NCI-H1417 treated with DMSO at 0.1 percent for 48 hours (cell line): ENCODE measurements around the gene CPA5.
A peak's percentile ranks its signal among the peaks of the same experiment; 100 is the strongest.
"Not testable (repeated sequence)": the region's sequence is repeated elsewhere in the genome, so short reads cannot be mapped to it uniquely, and the experiment has no call there.

Experiments used
- DNase-seq: peaks from one replicate; lab custom pipeline; 2025; lab: John Stamatoyannopoulos, UW

Gene CPA5

DNA sequence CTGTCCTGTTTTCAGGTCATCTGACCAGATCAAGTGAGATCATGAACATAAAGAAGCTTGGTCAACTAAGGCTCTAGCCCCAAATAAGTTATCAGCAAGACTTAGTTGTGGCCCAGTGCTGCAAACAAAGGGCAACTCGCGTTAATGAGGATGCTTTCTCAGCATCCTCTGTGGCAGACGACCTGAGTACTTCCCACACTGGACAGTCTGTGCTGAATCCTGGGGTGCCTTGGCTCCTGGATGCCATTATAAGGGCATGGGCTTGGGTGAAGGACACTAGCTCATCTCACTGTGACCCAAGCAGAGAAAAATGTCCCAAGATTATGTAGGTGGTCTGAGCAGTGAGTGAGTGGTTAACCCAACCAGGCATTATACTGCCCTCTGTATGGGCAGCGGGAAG is 13.9 kb downstream of the CPA5 start:
- no peak for DNase-seq

DNA sequence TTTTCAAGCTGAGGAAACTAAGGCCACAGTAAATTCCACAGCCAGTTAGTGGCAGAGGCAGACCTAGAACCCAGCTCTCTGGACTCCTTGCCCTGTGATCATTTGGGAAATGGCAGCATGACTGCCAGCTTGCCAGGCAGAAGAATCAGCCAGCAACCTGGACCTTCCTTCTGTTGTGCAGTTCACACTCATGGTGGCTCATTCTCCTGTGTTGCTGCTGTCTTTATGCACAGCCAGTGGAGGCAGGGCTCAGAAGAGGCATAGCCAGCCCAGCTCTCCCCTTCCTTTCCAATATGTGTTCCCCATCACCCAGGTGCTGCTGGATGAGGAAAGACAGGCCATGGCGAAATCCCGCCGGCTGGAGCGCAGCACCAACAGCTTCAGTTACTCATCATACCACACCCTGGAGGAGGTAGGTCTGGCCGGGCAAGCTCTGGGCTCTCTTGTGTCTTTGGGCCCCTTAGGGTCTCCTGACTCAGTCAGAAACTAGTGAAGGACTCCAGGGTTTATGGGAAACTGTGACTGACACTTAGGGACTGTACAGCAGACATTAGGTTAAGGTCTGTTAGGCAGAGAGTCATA is 14.8 kb downstream of the CPA5 start:
- no peak for DNase-seq

DNA sequence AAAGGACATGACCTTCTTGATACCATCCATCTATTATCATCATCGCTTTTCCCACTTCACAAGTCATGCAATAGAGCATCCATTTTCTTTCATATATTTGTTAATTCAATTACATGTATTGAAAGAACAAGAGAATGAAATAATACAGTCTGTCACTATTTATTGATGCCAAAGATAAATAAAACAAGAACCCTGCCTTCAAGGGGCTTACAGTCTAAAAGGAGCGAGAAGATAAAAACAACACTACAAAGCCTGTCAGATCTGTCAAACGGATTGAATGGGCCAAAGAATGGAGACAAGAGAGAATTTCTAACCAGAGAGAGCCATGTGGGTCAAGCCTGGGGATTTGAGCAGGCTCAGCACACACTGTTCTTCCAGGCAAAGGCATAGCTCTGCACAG is 15.9 kb downstream of the CPA5 start:
- DNase-seq = no peak

DNA sequence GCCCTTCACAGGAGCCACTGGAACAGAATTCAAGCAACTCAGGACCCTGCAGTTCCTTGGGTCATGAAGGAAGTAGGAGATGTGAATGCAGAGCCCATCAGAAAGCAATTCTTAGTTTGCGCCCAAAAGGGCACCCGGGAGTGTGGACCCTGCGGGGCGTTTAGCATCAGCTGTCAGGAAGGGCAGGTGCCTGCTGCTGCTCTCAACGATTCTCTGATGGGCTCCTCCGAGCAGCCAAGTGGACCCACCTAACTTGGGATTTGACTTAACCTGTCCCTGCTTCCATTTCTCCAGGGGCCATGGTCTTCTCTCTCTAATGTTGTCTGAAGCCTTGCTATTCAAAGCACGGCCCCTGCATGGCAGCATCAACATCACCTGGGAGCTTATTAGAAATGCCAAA is 17.1 kb downstream of the CPA5 start:
- no peak for DNase-seq

DNA sequence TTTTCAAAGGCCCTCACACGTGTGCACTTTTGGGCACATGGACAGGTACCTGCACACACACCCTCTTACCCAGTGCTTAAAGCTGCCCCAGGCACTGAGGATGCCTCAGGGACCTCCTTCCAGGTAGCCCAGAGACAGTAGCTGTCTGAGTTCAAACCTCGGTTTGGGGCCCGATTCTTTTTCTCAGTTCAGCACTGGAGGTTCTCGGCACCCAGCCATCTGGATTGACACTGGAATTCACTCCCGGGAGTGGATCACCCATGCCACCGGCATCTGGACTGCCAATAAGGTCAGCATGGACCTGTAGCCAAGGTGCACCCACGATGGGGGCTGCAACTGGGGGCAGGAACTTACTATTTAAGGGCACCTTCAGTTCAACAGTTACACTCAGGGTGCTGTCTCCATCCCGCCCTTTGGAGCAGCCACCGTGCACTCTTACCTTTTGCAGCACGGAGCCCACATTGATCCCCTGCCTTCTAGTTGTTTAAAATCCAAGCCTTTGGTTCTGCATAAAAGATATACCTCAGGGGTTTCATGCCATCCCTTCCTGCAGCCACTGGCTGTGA is 17.7 kb downstream of the CPA5 start:
- no peak for DNase-seq

DNA sequence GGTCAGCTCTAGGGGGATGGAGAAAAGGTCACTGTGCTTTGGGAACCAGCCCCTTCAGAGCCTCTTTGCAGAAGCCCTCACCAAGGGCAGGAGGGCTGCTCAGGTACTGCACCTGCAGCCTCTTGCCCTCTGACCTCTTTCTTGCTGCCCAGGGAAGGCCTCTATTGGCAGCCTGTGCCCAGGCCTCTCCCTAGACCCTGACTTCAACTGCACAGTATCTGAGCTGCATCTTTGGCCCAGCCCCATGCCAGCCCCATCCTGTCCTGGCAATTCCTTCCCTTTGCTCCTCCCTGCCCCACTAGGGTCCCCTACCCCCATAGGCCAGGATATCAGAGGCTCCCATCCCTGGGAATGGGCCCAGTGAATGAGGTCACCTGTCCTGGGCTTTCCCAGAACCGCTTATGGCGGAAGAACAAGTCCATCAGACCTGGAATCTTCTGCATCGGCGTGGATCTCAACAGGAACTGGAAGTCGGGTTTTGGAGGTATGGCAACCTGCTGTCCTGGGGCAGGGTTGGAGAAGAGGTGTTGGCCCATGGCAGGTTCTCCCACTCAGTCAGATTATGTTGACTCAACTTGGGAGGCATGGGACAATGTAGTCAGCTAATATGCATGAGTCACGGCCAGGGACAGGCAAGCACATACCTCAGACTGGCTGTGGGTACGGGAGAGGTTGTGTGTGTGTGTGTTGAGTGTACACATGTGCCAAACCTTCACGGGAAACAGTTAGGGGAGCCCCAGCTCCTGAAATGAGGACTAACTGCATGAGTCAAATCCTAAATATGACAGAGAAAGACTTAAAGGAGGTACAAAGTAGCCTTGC is 18.6 kb downstream of the CPA5 start:
- DNase-seq = no peak

DNA sequence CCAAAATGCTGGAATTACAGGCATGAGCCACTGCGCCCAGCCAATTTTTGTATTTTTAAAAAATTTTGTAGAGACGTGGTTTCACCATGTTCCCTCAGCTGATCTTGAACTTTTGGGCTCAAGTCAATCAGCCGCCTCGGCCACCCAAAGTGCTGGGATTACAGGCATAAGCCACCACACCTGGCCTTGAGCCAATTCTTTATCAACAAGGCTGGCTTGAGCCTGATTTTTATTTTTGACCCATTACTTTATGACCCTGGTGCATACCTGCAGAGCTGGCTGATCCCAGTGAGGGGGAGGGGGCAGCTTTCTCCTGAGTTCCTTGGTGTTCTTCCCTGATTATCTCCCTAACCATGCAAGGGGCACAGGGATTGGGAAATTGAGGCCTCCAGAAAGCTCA is 19.8 kb downstream of the CPA5 start:
- DNase-seq = no peak

DNA sequence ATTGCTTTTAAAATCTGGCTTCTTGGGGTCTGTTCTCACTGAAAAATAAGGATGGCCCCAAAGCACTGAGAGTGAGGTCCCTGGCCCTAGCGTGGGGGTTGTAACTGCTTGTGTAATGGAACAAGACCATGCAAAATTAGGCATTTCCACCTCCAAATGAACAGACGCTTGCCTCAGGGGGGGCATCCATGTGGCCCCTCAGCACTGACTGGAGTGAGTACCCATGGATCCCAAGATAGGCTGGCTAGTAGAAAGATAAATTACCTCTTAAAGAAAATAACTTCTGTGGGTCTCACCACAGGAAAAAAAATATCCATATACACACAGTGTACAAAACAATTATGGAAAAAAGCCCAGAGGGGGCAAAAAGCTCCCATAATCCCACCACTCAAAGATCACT is 20.5 kb downstream of the CPA5 start:
- DNase-seq = no peak

DNA sequence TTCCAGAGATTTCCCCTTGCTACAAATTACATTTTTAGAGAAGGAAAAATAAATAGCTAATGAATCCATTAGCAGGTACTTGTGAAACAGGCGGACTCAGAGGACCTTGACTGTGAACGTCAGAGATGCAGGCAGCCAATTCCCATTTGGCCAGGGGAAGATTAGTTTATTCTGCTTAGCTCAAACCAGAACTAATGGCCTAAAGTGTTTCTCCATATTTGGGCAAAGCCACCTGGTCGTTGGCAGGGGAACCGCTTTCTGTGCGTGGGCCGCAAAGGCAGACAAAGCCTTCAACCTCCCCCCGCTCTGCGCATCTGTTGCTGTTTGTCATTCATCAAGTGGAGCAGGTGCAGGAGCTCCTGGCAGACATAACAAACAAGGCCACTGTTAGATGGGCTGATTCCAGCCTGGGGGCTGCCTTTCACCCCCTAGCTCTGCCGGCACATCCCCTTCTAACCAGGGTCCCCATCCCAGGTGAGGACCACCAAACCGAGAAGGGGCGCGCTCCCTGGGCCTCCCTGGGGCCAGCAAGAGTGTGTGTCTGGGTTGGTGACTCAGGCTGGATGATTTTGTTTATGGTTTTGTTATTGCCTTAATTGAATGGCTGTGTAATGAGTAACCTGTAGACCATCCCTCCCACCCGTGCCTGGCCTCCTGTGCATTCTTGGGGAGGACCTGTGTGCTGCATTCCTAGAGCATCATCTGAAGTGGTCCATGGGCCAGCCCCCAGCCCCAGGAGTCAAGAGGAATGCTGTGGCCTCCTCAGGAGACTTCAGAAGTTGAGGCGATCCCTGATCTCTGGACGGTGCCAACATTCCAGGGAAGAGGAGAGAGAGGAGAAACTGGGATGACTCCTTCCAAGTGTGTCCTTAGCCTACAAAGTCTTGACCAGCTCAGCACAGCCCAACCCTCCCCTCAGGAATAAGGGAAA is 21.2 kb downstream of the CPA5 start:
- DNase-seq = peak; percentile 99

DNA sequence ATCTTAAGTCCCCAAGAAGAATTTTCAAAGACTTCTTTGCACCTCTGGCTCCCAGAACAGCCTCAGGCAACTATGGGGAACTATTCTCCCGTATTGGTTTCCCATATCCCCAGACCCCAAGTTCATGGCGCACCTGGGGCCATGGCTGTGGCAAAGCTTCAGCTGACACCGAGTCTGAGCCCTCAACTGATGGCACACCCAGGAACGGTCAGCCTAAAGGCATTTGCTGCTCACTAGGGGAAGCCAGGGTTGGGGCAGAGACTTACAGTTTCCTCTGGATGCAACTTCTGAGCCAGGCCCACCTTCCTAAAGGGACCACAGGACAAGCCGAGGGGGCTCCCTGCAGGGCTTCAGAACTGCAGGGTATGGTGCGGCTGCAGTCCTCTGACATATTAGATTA is 21.9 kb downstream of the CPA5 start:
- DNase-seq = no peak

DNA sequence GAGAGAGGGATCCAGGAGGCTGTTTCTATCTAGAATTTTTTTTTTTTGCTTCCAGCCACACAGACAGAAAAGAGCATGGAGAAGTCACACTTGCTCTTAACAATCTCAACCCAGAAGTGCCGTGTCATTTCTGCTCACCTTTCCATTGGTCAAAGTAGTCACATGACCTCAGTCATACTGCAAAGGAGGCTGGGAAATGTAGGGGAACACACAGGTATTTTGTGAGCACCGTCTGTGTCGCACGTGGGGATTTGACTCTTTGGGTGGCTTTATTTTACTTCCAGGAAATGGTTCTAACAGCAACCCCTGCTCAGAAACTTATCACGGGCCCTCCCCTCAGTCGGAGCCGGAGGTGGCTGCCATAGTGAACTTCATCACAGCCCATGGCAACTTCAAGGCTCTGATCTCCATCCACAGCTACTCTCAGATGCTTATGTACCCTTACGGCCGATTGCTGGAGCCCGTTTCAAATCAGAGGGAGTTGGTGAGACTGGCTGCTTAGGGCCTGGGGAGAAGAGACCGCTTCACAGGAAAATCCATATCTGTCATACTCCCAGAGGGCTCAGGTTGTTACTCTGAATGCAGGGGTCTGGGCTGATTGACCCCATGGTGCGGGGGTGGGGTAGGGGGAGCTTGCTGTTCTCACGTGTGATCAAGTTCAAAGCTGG is 22.6 kb downstream of the CPA5 start:
- no peak for DNase-seq

DNA sequence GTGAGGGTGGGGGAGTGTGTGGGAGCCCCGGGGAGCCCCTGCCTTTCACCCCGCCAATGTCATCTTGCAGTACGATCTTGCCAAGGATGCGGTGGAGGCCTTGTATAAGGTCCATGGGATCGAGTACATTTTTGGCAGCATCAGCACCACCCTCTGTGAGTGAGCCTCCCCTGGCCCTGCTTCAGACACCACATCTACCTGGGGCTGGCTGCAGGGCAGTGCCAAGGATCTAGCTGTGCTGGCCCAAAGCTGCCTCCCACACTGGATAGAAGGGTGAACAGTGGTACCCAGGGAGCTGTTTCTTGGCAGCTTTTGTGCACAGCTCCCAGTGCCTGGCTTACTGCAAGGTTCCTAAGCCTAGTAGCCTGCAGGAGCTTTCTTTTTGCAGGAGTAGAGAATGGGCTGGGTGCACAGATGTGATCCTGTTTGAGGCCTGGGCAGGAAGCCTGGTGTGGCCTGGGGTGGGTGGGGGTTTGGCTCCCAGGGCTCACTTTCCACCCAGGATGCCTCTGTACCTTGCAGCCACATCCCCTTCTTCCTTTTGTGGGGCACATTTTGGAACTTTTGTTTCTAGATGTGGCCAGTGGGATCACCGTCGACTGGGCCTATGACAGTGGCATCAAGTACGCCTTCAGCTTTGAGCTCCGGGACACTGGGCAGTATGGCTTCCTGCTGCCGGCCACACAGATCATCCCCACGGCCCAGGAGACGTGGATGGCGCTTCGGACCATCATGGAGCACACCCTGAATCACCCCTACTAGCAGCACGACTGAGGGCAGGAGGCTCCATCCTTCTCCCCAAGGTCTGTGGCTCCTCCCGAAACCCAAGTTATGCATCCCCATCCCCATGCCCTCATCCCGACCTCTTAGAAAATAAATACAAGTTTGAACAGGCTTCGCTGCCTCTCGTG is 23.5 kb downstream of the CPA5 start:
- no peak for DNase-seq

DNA sequence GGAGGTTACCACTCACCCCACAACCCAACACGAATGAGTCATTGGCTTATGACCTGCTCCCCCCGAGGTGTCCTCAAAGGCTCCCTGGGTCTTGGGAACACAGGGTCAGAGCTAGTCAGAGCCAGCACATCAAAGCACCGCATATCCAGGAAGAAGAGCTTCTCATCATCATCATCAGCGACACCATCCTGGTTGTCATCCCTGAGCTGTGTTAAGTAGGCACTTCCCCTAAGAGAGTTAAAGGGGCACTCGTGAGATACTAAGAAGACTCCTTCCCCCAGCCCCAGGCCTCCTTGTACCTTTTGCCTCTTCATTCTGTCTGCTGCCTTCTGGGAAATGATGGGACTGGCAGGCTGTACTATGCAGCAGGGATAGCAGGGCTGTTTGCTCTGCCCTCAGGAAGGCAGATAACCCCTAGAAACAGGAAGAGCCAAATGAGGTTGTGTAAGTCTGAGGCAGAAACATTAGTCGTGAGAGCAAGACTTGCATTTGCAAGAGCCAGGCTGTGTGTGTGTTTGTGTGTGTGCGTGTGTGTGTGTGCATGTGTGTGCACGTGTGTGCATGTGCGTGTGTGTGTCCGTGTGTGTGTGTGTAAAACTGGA is 24.6 kb downstream of the CPA5 start:
- DNase-seq = no peak

DNA sequence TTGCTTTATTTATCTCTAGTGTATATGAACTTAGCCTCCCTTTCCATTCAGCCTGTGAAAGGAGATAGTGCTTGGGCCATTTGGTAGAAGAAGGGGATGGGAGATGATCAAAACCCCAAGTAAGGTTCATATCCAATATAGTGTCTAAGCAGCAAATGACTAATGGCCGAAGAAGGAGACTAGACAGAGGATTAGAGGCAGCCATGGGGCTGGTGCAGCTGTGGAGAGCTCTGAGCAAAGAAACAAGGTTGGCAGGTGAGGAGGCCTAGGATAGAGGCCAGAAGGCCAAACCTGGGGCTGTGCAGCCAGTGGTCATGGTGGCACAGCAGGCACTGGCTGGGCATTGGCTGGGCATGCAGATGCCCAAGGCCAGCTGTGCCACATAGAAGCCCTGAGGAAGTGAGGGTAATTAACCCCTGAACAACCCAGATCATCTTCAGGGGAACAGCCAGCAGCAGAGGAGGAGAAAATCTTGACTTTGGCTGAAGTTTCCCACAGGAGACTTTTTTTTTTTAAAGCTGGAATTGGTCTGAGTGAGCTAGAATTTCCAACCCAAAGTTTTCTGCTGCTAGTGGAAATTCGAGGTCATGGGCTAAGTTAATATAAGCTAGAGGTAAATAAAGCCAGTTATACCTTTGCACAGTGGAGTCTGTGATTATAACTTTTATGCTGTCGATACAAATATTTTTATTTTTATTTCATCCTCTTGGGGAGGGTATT is 25.4 kb downstream of the CPA5 start:
- no peak for DNase-seq

DNA sequence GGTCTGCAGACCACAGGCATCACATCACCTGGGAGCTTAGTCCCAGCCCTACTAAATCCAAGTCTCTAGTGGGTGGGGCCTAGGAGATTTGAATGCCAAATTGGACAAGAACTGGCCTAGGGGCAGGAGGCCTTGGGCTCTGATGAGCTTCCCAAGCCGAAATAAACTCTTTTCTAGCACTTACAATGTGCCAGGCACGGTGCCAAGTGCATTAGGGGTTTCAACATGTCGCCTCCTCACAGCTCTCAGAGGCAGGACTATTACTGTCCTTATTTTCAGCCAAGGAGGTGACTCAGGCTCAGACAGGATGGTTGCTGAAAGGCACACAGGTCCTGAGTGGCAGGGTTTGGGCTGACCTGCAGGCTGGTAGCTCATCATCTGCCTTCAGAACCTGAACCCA is 26.4 kb downstream of the CPA5 start:
- DNase-seq = no peak

DNA sequence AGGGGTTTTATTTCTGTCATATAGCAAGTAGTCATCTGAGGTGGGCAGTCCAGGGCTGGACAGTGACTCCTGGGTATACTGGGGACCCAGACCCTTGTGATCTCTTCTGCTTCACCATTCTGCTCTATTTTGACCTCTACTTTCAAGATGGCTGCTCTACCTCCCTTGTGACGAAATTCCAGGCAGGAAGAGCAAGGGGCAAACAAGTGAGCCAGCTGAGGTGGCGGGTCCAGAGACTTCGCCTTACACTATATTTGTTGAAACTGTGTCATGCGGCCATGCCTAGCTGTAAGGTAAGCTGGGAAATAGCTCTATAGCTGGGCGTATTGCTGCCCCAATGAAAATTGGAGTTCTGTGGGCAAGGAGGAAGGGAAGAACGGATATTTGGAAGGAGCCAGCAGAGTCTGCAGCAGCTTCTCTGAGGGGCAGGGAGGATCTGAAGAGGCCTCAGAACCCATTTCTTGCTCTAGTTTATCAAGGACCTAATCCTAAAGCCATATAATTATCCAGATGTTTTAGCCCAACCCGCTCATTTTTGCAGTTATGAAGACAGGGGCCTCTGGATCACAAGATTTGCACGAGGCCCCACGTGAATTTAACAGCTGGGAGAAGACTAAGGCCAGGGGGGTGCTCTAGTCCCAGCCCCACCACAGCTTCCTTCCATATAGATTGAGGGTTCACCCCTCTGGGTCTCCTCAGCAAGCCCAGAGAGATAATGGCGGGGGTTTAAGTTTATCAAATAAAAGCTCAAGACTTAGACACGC is 28.0 kb downstream of the CPA5 start:
- DNase-seq = no peak

DNA sequence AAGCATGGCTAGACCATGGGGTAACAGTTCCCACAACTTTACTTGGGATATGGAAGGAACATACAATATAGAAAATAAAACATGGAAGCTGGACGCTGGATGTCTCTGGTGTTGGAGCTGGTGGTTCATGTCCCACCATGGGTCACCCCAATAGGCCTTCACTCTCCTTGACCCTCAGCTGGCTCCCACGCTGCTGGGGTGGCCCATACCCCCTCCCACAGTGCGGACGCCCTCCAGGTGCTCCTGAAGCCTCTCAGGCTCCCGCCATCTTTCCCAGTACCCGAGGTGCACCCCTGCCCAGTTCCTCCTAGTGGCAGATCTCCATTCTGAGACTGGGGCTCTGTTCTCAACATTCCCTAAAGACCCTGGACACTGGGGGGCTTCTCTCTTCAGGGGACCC is 29.9 kb downstream of the CPA5 start:
- DNase-seq = no peak

DNA sequence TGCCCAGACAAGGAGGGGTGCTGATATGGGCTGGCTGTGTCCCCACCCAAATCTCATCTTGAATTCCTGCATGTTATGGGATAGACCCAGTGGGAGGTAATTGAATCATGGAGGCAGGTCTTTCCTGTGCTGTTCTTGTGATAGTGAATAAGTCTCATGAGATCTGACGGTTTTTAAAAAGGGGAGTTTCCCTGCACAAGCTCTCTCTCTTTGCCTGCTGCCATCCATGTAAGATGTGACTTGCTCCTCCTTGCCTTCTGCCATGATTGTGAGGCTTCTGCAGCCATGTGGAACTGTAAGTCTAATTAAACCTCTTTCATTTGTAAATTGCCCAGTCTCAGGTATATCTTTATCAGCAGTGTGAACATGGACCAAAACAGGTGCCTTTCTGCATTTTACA is 31.8 kb downstream of the CPA5 start:
- not testable (repeated sequence) for DNase-seq

DNA sequence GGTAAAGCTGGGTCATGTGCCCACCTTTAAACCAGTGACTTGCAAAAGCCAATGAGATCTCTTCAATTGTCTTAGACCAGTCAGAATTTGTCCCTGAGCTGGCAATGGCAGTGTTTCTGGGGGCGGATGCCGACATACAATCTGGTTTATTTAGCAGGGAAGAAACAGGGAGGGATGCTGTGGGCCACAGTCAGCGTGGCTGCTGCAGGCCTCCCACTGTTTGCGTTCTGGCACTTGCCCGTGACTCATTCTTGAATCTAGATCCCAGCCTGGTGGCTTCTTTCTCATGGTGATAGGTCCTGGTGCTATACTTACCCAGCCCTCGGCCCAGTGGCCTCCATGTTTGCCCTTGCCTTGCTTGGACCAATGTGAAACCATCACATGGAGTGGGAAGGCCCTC is 32.6 kb downstream of the CPA5 start:
- no peak for DNase-seq
